HG03039 (cell line): ENCODE measurements around the gene GOSR2.

Source experiments
- ATAC-seq: cut with Tn5 transposase; IDR thresholded peaks from one replicate; pipeline ENCODE4 v1.9.1; 2021; ENCODE audit warnings: mild to moderate bottlenecking, moderate library complexity; ENCODE audit not compliant: unreplicated experiment

Gene GOSR2

GRCh38 chr17:46922804-46923635 lies at the start of gene GOSR2:
GOSR2 (plus strand) TSS chr17:46923160; CDS start chr17:46923193, 33 bp downstream.
- peak; percentile 81 for ATAC-seq

DNA sequence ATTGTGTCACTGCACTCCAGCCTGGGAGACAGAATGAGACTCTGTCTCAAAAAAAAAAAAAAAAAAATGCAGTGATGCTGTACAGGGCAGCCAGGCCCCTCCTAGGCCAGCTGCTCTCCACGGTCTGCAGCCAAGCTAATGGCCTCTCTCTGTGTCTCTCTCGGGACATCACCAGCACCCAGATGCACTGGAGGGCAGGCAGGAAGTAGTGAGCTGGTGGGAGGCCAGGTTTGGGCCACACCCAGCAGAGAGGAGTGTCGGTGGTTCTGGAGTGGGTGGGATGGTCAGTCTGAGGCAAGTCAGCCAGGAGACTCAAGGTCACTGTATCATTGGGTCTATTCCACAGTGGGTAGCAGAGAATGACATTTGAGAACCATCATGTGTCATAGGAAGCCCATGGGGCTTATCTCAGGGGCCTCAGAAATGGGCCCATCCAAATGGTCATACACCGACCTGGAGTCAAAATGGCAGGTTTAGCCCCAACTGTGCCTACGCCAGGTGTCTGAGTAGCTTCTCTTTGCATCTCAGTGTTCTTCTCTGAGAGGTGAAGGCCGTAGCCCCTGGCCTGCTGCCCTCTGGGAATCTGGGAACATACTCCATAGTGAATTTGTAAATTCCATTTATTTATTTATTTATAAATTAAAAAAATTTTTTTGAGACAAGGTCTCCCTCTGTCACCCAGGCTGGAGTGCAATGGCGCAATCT lies 48.9 kb upstream of the GOSR2 start:
- no peak for ATAC-seq

DNA sequence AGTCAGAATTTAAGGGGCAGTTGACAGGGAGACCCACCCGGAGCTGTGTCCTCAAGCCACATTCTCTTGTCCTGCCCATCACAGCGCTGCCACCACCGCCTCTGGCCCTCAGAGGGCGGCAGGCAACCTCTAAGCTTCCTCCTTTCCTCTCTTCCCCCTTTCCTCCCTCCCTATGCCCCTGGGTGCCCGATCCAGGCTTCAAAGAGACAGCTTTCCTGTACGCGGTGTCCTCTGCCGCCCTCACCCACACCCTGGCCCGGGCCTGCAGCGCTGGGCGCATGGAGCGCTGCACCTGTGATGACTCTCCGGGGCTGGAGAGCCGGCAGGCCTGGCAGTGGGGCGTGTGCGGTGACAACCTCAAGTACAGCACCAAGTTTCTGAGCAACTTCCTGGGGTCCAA lies 48.1 kb upstream of the GOSR2 start:
- ATAC-seq: no peak

- no peak for ATAC-seq
These were observed 47.1 kb upstream of the GOSR2 start for GRCh38 chr17:46875849-46876352.

DNA sequence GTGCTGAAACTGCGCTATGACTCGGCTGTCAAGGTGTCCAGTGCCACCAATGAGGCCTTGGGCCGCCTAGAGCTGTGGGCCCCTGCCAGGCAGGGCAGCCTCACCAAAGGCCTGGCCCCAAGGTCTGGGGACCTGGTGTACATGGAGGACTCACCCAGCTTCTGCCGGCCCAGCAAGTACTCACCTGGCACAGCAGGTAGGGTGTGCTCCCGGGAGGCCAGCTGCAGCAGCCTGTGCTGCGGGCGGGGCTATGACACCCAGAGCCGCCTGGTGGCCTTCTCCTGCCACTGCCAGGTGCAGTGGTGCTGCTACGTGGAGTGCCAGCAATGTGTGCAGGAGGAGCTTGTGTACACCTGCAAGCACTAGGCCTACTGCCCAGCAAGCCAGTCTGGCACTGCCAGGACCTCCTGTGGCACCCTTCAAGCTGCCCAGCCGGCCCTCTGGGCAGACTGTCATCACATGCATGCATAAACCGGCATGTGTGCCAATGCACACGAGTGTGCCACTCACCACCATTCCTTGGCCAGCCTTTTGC lies 46.5 kb upstream of the GOSR2 start:
- no peak for ATAC-seq

- no peak for ATAC-seq
These were observed 46.0 kb upstream of the GOSR2 start for GRCh38 chr17:46876926-46877325.

DNA sequence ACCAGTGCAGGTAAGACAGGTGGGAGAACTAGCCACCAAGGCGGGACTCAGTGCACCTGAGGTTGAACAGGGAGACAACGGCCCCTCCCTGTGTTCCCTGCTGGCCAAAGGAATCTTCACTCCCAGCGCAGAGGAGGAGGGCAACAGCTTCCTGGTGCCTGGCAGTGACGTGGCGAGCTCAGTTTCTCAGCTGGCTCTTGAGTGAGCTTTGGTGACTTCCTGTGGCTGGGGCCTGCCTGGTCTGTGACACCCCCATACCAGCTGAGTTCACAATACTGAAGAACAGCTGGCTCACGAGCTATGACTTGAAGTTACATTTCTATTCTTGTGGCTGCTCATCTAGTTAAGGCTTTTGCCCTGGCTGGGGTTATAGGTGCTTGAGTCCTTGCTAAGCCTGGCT lies 45.5 kb upstream of the GOSR2 start:
- ATAC-seq: no peak

DNA sequence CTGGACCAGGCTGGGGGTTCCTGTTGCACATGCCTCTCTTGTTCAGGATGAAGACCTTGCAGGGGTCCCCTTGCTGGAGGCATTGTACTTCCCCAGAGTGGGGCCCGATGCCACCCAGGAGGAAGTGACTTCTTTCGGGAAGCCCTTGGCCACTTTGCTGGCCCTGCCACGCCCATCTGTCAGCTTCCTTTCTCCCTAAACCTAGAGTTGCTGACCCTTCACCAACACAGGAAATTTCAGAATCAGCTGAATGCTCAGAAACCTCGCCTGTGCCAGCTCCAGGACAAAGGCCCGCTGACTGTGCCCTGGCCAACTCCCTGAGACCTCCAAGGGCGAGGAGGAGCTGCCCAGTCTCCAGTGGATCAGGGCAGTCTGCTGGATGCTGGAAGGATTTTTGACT lies 44.9 kb upstream of the GOSR2 start:
- ATAC-seq: no peak

GRCh38 chr17:46879101-46879500 lies 43.9 kb upstream of the GOSR2 start:
- no peak for ATAC-seq

DNA sequence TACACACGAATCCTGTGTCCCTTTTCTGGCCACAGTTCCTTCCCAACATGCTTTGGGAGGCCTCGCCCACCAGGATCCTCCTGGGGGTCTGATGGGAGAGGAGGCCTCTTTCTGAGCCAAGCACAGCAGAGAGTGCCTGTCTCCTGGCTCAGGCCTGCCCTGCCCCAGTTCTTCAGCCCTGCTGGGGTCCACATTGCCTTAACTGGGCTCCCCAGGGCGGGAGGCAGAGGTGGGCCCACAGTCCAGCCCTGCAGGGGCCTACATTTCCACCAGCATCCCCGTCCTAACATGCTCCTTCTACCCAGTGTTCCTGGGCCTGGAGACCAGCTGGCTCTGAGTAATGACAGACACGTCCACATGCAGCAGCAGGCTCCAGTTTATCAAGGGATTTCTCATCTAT lies 41.9 kb upstream of the GOSR2 start:
- no peak for ATAC-seq

GRCh38 chr17:46882666-46883065 lies 40.3 kb upstream of the GOSR2 start:
- no peak for ATAC-seq

GRCh38 chr17:46883871-46884520 lies 39.0 kb upstream of the GOSR2 start:
- no peak for ATAC-seq

- no peak for ATAC-seq
These were observed 38.4 kb upstream of the GOSR2 start for GRCh38 chr17:46884552-46884951.

GRCh38 chr17:46885415-46886309 lies 37.3 kb upstream of the GOSR2 start:
- no peak for ATAC-seq

DNA sequence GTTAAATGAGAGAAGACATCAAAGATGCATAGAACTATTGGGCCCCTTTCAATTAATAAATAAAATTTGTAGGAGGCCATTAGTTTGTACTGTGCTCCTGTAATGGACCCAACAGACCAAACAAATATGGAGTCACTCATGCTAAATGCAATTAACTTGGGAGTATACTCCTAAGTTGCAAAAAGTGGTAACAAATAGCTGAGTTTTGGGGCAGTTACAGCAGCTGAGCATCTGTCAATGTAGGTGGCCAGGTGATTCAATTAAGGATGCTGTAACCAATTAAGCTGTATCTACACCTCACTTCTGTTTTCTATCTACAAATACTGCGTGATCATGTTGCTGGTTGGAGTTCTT lies 36.7 kb upstream of the GOSR2 start:
- ATAC-seq: no peak

DNA sequence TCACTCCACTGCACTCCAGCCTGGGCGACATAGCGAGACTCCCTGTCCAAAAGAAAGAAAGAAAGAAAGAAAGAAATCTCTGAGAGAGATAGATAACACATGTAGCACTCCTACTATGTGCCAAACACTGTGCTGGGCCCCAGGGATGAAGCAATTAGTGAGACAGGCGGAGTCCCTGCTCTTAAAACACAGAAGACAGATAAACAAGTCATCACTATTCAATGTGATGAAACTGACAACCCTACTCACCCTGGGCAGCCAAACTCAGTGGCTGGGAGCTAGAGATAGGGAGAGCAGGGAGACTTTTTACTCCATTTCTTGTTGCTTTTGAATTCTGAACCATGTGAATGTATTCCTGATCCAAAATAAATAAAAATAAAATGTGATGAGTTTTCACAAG lies 35.2 kb upstream of the GOSR2 start:
- no peak for ATAC-seq

GRCh38 chr17:46888727-46889126 lies 34.2 kb upstream of the GOSR2 start:
- ATAC-seq: no peak

- no peak for ATAC-seq
These were observed 33.4 kb upstream of the GOSR2 start for GRCh38 chr17:46889519-46889918.

DNA sequence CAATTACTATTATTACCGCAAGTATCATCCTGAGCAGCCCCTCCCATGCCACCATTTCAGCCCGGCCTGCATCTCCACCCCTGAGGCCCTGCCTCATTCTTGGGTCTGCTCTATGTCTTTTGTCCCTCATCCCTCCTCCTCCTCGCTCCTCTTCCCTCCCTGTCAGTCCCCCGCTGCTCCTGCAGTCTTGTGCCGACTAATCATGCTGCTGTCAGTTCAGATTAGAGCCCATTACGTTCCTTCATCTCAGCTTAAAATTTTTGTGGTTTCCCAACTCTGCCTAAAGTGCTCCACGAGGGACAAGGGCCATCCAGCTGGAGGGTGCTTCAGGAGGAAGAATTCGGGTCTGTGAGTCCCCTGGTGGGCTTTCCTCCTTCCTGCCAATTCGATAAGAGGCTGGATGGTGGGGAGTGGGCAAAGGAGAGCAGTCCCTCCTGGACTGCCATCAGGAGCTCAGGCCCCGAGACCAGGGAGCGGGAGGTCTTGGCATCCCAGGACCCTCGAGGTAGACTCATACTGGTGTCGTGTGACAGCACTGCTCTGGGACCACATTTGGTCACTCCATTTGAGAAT lies 32.9 kb upstream of the GOSR2 start:
- ATAC-seq: no peak

- ATAC-seq: no peak
These were observed 32.3 kb upstream of the GOSR2 start for GRCh38 chr17:46890638-46891037.
